ENCODE data around the gene ZRANB3.
"Not testable (repeated sequence)": the region's sequence is repeated elsewhere in the genome, so short reads cannot be mapped to it uniquely, and the experiment has no call there.

Gene ZRANB3

GRCh38 chr2:135093193-135093592 is 437.8 kb downstream of the ZRANB3 start:
- TF ChIP-seq CTCF (IDR thresholded peaks at IDR 0.05; ENCODE audit: insufficient read depth, missing control alignments), result no peak
- DNase-seq (ENCODE audit: insufficient read length, low spot score), result no peak
- no peak for FAIRE-seq

- no peak for TF ChIP-seq CTCF (IDR thresholded peaks at IDR 0.05; ENCODE audit: insufficient read depth, missing control alignments)
- DNase-seq (ENCODE audit: insufficient read length, low spot score) (no peak), FAIRE-seq (no peak)
Observed at GRCh38 chr2:135091681-135092080, 439.3 kb downstream of the ZRANB3 start.

GRCh38 chr2:135089597-135089996 is 441.4 kb downstream of the ZRANB3 start:
- not testable (repeated sequence) for FAIRE-seq; DNase-seq (ENCODE audit: insufficient read length, low spot score)

Data from D721Med (cell line).